HG02610 (cell line): ENCODE data around the gene ADAMTS15.

Experiments
- ATAC-seq: cut with Tn5 transposase; IDR thresholded peaks from one replicate; pipeline ENCODE4 v1.9.1; 2021; ENCODE audit warnings: mild to moderate bottlenecking, moderate library complexity; ENCODE audit not compliant: unreplicated experiment

The ADAMTS15 gene

DNA sequence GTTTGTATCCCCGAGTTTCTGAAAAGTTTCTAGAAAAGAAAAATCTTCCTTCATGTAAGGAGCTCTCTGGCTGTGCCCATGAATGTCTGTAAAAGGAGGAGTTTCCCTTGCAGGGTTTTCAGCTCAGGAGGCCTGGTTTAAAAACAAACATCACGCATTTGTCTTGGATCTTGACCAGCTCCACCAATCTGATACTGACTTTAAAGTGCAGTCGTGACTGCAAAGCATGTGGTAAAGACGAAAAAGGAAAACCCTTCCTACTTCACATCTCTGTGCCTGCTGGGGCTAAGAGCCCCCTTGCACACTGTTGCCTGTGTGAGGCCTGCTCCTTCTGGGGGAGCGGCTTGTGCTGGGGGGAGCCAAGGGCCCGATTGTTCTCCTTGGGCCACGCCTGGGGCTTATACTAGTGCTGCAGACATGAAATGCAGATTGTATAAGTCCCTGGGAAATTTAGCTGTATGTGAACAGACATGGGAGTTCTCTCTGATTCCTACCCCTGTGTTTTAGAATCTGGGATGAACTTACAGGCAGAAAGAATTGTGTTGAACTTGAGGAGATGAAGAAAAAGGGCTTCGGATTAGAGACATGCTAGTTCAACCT is 62.1 kb downstream of the ADAMTS15 start:
- no peak for ATAC-seq

DNA sequence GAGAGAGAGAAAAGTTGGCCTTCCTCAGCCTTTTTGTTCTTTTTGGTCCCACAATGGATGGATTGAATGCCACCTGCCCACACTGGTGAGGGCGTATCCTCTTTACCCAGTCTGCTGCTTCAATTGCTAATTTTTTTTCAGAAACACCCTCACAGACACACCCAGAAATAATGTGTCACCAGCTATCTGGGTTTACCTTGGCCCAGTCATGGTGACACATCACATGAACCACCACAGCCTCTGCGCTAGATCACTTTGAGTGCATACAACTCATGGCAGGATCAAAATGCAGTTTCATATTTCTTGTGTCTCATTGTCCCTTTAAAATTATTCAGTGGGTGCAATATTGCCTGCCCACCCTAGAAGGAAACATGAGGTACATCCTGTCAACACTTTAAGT is 63.3 kb downstream of the ADAMTS15 start:
- ATAC-seq: no peak

DNA sequence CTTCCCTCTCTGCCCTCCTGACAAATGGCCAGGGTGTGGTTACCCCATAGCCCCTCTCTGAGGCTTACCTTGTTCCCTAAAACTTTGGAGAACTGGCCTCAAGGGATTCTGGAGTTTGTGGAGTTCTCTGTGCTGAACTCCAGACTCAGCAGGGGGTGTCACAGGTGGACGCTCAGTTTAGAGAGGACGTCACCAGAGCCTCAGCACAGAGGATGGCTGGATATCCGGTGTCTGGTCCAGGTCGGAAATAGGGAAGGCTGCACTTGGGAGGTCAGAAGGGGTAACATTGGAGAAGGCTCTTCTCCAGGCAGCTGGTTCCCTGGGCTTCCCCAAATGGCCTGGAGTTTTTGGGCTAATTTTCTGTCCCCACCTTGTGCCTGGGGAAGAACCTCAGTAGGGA is 64.2 kb downstream of the ADAMTS15 start:
- ATAC-seq: no peak

DNA sequence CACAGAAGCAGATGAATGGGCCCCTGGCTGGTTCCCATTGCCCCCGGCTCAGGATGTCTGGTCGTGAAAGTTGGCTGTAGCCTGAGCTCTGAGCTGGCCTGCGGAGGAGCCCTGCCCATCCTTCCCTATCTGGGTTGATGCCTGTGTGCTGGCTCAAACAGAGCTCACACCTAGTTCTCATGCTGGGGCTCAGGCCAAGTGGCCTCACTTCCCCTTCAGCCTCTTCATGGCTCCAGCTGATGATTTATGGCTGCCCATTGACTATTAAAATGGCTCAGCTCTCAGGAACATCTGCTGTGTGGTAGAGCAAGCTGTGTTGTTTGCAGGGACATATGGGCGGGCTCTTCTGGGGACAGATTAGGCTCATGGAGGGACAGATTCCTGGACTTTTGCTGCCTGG is 64.7 kb downstream of the ADAMTS15 start:
- no peak for ATAC-seq

DNA sequence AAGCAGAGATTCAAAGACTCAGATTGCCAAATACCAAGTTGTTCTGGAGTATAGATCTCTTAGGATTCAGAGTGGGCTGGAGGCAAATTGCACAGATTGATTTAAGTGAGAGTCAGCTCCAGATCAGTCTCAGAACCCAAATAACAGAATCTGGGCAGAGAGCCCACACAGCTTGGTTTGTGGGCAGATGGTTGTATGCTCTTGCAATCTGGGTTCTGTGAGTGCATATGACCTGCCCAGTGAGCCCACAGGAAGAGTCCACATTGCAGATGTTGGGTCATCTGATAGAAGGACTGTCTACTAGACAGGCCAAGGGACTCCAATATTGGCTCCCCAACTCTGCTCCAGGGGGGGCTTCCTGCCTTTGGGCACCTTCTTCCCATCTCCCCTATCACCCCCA is 65.9 kb downstream of the ADAMTS15 start:
- ATAC-seq: no peak

DNA sequence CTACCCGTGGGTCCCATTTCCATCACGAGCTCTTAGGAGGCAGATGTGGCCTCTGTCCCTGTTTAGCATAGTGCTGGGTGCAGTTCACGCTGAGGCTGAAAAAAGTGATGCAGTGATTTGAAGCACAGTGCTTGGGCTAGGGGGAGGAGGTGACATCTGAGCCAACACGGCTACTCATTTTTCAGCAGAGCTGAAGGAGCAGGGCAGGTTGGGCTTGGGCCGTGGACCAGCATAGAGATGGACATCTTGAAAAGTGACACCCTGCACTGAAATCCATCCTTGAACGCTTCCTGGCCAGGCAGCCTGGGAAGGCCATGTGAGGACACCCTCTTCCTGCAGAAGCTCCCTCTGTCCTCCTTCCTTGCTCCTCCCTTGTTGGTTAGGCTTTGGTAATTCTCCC is 66.4 kb downstream of the ADAMTS15 start:
- no peak for ATAC-seq

DNA sequence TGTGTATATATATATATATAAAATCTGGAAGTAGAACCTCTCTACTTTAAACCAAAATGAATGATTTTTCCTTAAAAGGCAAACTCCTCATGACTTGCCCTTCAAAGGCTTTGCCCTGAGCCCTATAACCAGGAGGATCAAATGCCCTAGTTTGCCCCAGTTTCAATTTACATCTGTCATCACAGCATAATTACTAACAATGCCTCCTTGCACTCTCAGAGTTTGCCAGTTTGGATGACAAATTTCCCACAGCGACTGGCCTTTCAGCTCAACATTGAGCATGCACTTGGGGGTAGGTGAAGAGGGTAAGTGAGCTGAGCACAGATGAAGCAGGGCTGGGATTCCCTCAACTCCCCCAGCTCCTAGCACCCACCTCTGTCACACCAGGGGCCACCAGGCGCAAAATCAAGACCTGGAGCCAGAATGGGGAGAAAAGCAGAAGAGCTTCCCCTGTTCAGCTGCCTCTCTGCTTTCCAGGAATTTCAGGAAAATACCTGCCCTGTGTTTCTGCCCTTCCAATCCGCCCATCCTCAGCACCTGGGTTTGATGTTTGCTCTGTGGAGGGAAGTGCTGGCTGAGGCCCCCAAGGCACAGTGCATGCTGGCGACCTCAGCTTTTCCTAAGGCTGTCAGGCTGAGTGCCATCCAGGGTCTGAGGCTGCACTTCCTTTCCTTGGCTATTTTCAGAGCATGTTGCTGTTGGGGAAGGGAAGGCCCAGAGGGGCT is 67.5 kb downstream of the ADAMTS15 start:
- no peak for ATAC-seq

DNA sequence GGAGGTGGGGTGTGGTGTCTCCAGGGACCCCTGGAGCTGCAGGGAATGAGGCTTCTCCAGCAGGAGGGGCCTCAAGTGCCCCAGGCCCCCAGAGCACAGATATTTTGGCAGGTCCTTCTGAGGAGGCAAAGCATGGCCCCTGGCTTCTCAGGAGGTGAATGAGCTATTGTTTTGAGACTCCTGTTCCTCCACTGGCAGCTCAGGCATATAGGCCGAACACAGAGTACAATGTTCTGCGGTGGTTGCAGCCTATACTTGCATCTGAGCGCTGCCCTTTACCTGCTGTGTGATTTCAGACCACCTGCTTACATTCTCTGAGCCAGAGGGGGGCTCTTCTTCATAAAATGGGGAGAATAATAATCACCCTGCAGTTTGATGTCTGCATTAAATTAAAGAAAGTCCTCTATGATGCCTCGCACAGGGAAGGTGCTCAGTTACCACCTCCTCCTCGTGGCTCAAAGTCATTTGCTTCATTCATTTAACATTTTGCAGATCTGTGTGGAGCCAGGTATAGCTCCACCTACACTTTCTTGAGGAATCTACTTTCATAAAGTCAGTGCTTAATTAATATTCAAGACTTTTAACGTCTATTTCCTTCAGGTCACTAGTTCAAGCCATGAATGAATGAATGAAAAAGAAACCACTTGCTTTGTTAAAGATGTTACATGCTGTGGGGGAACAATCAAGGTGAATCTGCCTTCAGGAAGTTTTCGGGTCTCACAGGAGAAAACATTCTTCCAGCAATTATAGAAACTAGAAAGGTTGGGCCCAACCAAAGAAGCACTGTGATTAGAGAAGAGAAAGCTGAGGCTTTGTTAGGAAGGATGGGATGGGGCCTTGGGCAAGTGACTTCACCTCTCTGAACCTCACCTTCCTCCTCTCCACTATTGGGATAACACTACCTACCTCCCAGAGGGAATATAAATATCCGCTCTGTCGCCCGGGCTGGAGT is 68.4 kb downstream of the ADAMTS15 start:
- ATAC-seq: no peak

- ATAC-seq: no peak
Observed at GRCh38 chr11:130518164-130518680, 69.8 kb downstream of the ADAMTS15 start.

- no peak for ATAC-seq
Observed at GRCh38 chr11:130519128-130519932, 70.9 kb downstream of the ADAMTS15 start.

DNA sequence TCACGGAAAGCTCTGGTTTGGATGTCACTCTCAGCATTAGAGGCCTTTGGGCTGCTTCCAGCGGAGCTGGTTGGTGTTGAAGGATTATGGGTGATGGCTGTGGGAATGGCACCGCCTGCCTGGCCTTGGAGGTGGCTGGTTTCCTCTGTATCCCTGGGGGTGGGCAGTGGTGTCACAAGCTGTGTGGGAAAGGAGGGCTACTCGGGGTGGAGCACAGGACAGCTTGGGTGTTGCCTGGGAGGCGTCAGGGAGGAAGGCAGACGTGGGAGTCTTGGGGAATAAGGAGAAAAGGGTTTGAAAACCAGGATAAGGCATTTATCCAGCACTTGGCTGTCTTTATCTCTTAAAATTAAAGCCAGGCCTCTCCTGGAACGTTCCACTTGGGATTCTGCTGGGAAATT is 71.8 kb downstream of the ADAMTS15 start:
- no peak for ATAC-seq

DNA sequence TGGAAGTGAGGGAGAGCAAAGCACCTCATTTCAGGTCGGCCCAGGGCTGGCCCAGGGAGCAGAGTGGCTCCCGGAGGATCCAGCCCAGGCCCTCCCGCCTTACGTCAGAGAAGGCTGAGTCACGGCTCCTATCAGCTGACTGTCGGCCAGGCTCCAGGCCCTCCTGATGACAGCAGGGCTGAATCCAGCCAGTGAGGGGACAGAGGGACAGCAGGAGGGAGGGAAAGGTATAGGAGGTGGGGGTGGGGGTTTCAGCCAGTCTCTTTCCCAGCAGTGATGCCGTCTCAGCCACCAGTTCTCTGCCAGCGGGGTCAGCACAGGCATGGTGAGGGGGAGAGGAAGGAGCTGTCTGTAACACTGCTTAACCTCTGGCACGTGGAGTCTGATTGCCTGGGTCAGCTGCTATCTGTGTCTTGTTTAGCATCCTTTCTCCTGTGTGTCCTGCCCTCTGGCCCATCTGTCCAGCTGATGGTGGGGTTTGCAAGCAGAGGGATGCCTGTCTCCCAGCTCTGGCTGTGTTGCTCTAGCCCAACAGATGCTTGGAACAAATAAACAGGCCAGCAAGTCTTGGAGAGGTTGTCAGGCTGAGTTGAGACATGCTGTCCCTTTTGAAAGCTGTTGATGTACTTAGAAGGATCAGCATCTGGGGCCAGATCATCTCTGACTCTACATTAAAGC is 74.0 kb downstream of the ADAMTS15 start:
- no peak for ATAC-seq

DNA sequence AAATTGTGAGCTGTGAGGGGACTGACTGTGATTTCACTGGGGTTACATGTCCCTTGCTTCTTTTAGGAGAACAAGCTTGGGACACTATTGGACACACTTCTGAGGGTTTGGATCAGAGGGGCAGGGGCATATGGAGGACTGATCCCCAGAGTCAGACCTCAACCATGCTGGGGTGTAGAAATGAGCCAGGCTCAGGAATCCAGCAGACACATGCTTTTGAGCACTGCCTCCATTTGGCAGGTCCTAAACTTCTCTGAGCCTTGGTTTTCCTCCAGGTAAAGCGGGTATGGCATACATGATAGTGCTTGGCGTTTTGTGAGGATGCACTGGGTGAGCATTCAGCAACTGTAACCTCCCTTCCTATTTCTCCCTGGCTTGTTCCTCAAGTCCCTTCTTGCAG is 74.7 kb downstream of the ADAMTS15 start:
- no peak for ATAC-seq

GRCh38 chr11:130523609-130524008 is 75.2 kb downstream of the ADAMTS15 start:
- ATAC-seq: no peak

GRCh38 chr11:130524132-130524790 is 75.8 kb downstream of the ADAMTS15 start:
- no peak for ATAC-seq

DNA sequence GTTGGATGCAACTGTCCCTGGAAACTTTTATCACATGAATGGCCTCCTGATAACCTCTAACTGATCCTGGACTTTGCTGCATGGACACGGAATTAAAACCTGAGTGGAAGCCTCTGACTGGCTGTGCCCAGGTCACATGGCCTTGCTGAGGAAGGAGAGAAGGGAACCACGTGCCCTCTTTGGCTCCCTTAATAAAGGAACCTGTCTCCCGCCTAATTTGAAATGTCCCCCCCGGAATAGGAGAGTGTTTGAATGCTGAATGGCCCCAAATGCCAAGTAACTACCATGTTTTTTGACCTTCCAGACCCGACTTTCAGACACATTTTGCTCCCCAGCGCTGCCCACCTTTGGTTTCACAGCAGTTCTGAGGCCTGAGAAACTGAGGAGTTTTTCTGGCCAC is 76.9 kb downstream of the ADAMTS15 start:
- ATAC-seq: no peak
